ENCODE results near the gene COL6A3. TPM values are rescaled to one million over a fixed set of nuclear protein-coding genes. Genes with fewer than 3 reads are reported as not detected.

The COL6A3 gene
- polyA plus RNA-seq, 2 of the 4 experiments (the other 2 are of a cell fraction) = 0.10 to 0.28 TPM

DNA sequence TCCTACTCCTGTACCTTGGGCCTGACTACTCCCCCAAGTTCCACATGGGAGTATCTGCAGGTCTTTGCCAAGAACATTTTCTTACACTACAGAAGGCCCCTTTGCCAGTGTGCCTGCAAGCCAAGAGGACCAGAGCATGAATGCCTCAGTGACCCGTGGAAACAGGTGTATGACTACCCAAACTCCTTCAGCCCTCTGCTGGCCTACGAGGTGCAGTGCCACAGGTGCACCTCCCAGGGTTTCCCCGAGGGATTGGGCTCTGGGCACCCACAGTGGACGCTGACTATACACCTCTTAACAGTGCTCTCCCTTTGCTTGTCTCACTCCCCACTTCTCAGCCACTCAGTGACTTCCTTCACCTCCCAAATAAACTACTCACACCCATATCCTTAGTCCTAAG, 91.4 kb downstream of the COL6A3 start (continued):
- TF ChIP-seq EP300 (IDR thresholded peaks at IDR 0.05) (no peak), JUNB (IDR thresholded peaks at IDR 0.05) (no peak), ZFP36 (IDR thresholded peaks at IDR 0.05; ENCODE audit: borderline replicate concordance, partially characterized antibody) (no peak), RNF2 (IDR thresholded peaks at IDR 0.05; ENCODE audit: borderline replicate concordance, low read depth) (no peak)
- TF ChIP-seq, protein P1, sequence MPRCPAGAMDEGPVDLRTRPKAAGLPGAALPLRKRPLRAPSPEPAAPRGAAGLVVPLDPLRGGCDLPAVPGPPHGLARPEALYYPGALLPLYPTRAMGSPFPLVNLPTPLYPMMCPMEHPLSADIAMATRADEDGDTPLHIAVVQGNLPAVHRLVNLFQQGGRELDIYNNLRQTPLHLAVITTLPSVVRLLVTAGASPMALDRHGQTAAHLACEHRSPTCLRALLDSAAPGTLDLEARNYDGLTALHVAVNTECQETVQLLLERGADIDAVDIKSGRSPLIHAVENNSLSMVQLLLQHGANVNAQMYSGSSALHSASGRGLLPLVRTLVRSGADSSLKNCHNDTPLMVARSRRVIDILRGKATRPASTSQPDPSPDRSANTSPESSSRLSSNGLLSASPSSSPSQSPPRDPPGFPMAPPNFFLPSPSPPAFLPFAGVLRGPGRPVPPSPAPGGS (IDR thresholded peaks at IDR 0.05) = no peak
- TF ChIP-seq, protein P2, sequence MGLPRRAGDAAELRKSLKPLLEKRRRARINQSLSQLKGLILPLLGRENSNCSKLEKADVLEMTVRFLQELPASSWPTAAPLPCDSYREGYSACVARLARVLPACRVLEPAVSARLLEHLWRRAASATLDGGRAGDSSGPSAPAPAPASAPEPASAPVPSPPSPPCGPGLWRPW (IDR thresholded peaks at IDR 0.05) = no peak
- TF ChIP-seq, protein P3, sequence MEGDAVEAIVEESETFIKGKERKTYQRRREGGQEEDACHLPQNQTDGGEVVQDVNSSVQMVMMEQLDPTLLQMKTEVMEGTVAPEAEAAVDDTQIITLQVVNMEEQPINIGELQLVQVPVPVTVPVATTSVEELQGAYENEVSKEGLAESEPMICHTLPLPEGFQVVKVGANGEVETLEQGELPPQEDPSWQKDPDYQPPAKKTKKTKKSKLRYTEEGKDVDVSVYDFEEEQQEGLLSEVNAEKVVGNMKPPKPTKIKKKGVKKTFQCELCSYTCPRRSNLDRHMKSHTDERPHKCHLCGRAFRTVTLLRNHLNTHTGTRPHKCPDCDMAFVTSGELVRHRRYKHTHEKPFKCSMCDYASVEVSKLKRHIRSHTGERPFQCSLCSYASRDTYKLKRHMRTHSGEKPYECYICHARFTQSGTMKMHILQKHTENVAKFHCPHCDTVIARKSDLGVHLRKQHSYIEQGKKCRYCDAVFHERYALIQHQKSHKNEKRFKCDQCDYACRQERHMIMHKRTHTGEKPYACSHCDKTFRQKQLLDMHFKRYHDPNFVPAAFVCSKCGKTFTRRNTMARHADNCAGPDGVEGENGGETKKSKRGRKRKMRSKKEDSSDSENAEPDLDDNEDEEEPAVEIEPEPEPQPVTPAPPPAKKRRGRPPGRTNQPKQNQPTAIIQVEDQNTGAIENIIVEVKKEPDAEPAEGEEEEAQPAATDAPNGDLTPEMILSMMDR (IDR thresholded peaks at IDR 0.05) = peak; percentile 36

DNA sequence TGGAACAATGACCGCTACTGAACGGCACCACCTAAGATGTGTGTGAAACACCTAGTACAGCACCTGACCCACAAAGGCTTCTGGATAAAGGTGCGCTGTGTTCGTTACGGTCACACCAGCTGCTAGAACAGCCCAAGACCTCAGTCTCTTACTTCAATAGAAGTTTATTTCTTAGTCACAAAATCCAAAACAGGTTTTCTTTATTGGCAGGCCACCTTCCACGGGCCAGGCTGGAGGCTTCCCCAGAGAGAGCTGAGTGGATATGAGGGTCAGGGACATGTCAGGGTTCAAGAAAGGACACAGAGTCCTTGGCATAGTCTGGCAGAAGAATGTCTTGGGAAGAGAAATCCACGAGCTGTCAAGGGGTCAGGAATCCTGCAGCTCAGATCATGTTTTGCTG, 92.2 kb downstream of the COL6A3 start:
- POLR2A ChIA-PET = no interaction called here
- Histone ChIP-seq H3K4me3 (no peak overlapping the region), H3K27ac (no peak overlapping the region), H3K9me3 (no peaks in the 10 kb centered on the region), H3K4me1 (no peaks in the 10 kb centered on the region), H3K4me2 (no peak overlapping the region)
- TF ChIP-seq ZSCAN20 (CRISPR knock-in tag; IDR thresholded peaks at IDR 0.05) = no peak
- CTCF ChIA-PET = interaction anchor here (0.8 to 1.4 kb wide), 6 partner anchors 11 to 251 kb away, joined by 3 to 4 read pairs (median 3); no protein-coding TSS in a partner anchor
- no peak for ATAC-seq
- 66% methylated on average over 7 of the region's 7 CpGs for WGBS (ENCODE audit: missing lambda C conversion rate)
- no peak for DNase-seq (ENCODE audit: low read depth in 1 of 2, low spot score in 1 of 2)
- no peak for FAIRE-seq

DNA sequence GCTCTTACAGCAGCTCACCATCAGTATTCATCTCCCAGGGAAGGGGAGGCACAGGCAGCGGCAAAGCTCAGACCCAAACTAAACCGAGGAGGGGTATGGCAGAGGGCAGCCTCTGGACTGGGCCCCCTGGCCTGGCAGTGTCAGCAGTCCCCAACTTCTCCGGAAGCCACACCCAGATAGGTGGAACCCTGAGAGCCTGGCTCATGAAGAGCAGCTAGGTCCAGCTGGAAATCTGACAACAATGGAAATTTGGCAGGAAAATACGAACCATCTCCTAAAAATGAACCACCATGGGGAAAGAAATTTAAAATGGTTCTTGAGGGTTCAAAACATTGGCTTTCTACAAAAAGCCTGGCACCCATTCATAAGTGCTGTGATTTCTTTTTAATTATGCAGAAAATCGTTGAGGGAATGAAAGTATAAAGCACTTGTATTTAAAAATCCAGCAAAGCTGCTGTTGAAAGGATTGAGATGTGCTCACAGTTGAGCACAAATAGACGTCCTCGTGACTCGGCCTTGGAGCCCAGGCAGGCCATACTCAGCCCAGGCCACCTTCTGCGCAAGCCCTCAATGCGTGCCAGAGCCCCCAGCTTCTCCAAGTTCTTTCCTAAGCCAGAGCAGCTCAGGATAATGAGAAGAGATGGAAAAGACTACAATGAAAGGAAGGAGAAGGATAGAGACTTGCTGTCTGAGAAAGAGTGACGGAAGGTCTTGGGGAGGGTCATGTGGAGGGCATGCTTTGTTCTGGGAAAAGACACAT, 93.0 kb downstream of the COL6A3 start:
- no peak overlapping the region for H3K27ac ChIP-seq
- 62% methylated on average over 10 of the region's 11 CpGs for WGBS (ENCODE audit: missing lambda C conversion rate)

More for the DNA sequence above, 93.0 kb downstream of the COL6A3 start:
- TF ChIP-seq, protein P1 (IDR thresholded peaks at IDR 0.05) = no peak
- TF ChIP-seq RNF2 (IDR thresholded peaks at IDR 0.05; ENCODE audit: borderline replicate concordance, low read depth) (no peak), POLR2AphosphoS2 (conservative IDR thresholded peaks at IDR 0.05; ENCODE audit: low read length) (no peak), EHF (CRISPR knock-in tag; IDR thresholded peaks at IDR 0.05) (no peak), EP300 (IDR thresholded peaks at IDR 0.05) (no peak), HOXB5 (CRISPR knock-in tag; IDR thresholded peaks at IDR 0.05) (no peak), ZC3H11A (IDR thresholded peaks at IDR 0.05) (no peak), RAD21 (conservative IDR thresholded peaks at IDR 0.05 in 1 of 2, IDR thresholded peaks at IDR 0.05 in 1 of 2) (no peak), SREBF2 (IDR thresholded peaks at IDR 0.05) (no peak), NFE2L2 (conservative IDR thresholded peaks at IDR 0.05; ENCODE audit: low read length) (no peak), TP53 (CRISPR knock-in tag; IDR thresholded peaks at IDR 0.05) (no peak), KDM1A (IDR thresholded peaks at IDR 0.05; ENCODE audit: low read depth) (no peak), TFCP2L1 (CRISPR knock-in tag; IDR thresholded peaks at IDR 0.05) (no peak), NPAS2 (CRISPR knock-in tag; IDR thresholded peaks at IDR 0.05; ENCODE audit: borderline replicate concordance) (no peak), RCOR1 (IDR thresholded peaks at IDR 0.05; ENCODE audit: low read depth, low read length) (no peak), HDAC2 (IDR thresholded peaks at IDR 0.05) (no peak)
- TF ChIP-seq, protein P4, sequence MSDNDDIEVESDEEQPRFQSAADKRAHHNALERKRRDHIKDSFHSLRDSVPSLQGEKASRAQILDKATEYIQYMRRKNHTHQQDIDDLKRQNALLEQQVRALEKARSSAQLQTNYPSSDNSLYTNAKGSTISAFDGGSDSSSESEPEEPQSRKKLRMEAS (IDR thresholded peaks at IDR 0.05) = no peak
- TF ChIP-seq, protein P5, sequence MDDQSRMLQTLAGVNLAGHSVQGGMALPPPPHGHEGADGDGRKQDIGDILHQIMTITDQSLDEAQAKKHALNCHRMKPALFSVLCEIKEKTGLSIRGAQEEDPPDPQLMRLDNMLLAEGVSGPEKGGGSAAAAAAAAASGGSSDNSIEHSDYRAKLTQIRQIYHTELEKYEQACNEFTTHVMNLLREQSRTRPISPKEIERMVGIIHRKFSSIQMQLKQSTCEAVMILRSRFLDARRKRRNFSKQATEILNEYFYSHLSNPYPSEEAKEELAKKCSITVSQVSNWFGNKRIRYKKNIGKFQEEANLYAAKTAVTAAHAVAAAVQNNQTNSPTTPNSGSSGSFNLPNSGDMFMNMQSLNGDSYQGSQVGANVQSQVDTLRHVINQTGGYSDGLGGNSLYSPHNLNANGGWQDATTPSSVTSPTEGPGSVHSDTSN (IDR thresholded peaks at IDR 0.05) = no peak
- TF ChIP-seq, protein P3 (IDR thresholded peaks at IDR 0.05) = no peak
- no peak overlapping the region for H3K4me3 ChIP-seq
- POLR2A ChIA-PET = no interaction called here
- H3K4me2 ChIP-seq = no peak overlapping the region
- FAIRE-seq (no peak), DNase-seq (ENCODE audit: low read depth in 1 of 2, low spot score in 1 of 2) (no peak), ATAC-seq (no peak)
- no peaks in the 10 kb centered on the region for H3K9me3 ChIP-seq
- H3K4me1 ChIP-seq = no peaks in the 10 kb centered on the region
- CTCF ChIA-PET = interaction anchor here (0.8 to 1.5 kb wide), 6 partner anchors 10 to 251 kb away, joined by 3 to 4 read pairs (median 3); no protein-coding TSS in a partner anchor
